Subcutaneous abdominal adipose tissue (tissue), 5 donors: Measurements from ENCODE around the gene SPECC1L.

Experiments used
- H3K27ac ChIP-seq: one replicate; pipeline ENCODE4 v1.7.0; 2013; ENCODE audit warnings: low read depth, mild to moderate bottlenecking, inconsistent platforms, low read length, moderate library complexity
- H3K27me3 ChIP-seq, 5 donors: one replicate each; pipeline ENCODE4 v1.7.0; 2013; ENCODE audit warnings: low read length in 5 of 5, inconsistent platforms in 1 of 5; ENCODE audit not compliant: control insufficient read depth in 5 of 5, insufficient read depth in 4 of 5
- H3K36me3 ChIP-seq, 5 donors: one replicate each; pipeline ENCODE4 v1.7.0; 2013; ENCODE audit warnings: low read length in 5 of 5; ENCODE audit not compliant: control insufficient read depth in 5 of 5, insufficient read depth in 5 of 5
- H3K4me1 ChIP-seq, 5 donors: one replicate each; pipeline ENCODE4 v1.7.0; 2013; ENCODE audit warnings: low read length in 5 of 5, mild to moderate bottlenecking in 3 of 5, moderate library complexity in 1 of 5; ENCODE audit not compliant: control insufficient read depth in 5 of 5, insufficient read depth in 5 of 5
- H3K4me3 ChIP-seq, 5 donors: one replicate each; pipeline ENCODE4 v1.7.0; 2013; ENCODE audit warnings: low read length in 5 of 5, low read depth in 1 of 5
- H3K9ac ChIP-seq, 5 donors: one replicate each; pipeline ENCODE4 v1.7.0; 2013; ENCODE audit warnings: low read length in 5 of 5, mild to moderate bottlenecking in 4 of 5, moderate library complexity in 3 of 5
- H3K9me3 ChIP-seq, 5 donors: one replicate each; pipeline ENCODE4 v1.7.0; 2013; ENCODE audit warnings: low read length in 5 of 5; ENCODE audit not compliant: control insufficient read depth in 5 of 5
- donor health status: healthy.
- donor health status: healthy.
- donor health status: healthy.
- donor health status: healthy.
- donor health status: healthy.

SPECC1L gene

DNA sequence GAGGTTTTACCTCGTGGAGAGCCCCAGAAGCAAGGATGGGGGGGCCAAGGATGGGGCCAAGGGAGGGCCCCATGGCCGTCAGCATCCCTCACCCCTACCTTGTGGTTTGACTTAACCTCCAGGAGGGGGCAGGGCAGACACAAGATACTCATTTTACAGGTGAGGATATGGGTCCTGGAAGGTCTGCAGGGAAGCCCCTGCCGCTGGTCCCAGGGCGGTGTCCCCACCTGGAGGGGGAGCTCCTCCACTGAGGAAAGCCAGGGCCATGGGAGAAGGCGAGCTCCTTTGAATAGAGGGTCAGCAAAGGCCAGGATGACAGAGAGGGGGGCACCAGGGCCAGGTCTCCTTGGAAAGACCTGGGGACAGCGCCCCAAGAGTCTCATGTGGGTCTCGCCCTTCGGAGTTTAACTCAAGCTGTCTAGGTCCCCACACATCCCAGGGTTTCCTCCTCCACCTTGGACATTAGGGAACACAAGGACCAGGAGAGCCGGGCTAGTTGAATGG, 150.8 kb downstream of the SPECC1L start:
- H3K9me3 ChIP-seq = no peaks in the 10 kb centered on the region
- H3K9ac ChIP-seq = no peak overlapping the region
- H3K27ac ChIP-seq = no peak overlapping the region
- peaks cover 0 to 10% (median 0%) of the 10 kb centered on the region in 5 donors for H3K27me3 ChIP-seq
- H3K36me3 ChIP-seq = peaks cover 0 to 15% (median 11%) of the 10 kb centered on the region in 5 donors
- no peak overlapping the region for H3K4me3 ChIP-seq
- peaks cover 2 to 45% (median 32%) of the 10 kb centered on the region in 5 donors for H3K4me1 ChIP-seq

DNA sequence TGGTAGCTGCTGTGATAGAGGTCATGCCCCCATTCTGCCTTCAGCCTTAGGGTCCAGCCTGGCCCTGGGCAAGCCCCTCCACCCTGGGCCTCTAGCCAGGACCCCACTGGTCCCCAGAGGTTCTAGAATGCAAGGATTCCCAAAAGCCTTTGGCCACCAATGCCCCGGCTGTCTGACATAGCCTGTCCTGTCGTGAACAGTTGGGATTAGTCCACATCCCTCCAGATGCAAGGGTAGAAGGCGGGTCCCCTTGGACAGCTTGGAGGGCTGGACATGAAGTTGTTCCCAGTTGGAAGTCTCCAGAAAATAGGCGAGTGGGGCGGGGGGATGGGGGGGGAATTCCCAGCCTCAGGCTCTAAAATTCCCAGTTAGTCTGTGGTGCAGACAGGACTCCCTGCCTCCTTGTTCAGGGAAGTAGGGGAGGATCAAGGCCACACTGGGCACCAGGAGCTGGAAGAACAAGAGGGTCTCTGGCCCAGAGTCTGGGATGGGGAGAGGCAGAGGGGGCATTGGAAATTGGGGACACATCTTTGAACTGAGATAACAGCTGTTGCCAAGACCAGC, 151.6 kb downstream of the SPECC1L start:
- no peak overlapping the region for H3K27ac ChIP-seq
- H3K4me1 ChIP-seq = peaks cover 2 to 47% (median 32%) of the 10 kb centered on the region in 5 donors
- peaks cover 0 to 10% (median 0%) of the 10 kb centered on the region in 5 donors for H3K27me3 ChIP-seq

GRCh38 chr22:24423519-24424000, 152.9 kb downstream of the SPECC1L start:
- peak overlapping the region in 4 of 5 donors; percentile 38 to 67 (median 52) for H3K4me3 ChIP-seq
- no peaks in the 10 kb centered on the region for H3K36me3 ChIP-seq
- H3K27ac ChIP-seq = no peak overlapping the region
- H3K9me3 ChIP-seq = no peaks in the 10 kb centered on the region
- H3K4me1 ChIP-seq = peaks cover 2 to 50% (median 32%) of the 10 kb centered on the region in 5 donors
- peaks cover 0 to 10% (median 0%) of the 10 kb centered on the region in 5 donors for H3K27me3 ChIP-seq
- H3K9ac ChIP-seq = no peak overlapping the region

More for the DNA sequence above, 151.6 kb downstream of the SPECC1L start:
- H3K36me3 ChIP-seq = peaks cover 0 to 8% (median 5%) of the 10 kb centered on the region in 5 donors
- no peaks in the 10 kb centered on the region for H3K9me3 ChIP-seq
- H3K9ac ChIP-seq = no peak overlapping the region
- H3K4me3 ChIP-seq = no peak overlapping the region

DNA sequence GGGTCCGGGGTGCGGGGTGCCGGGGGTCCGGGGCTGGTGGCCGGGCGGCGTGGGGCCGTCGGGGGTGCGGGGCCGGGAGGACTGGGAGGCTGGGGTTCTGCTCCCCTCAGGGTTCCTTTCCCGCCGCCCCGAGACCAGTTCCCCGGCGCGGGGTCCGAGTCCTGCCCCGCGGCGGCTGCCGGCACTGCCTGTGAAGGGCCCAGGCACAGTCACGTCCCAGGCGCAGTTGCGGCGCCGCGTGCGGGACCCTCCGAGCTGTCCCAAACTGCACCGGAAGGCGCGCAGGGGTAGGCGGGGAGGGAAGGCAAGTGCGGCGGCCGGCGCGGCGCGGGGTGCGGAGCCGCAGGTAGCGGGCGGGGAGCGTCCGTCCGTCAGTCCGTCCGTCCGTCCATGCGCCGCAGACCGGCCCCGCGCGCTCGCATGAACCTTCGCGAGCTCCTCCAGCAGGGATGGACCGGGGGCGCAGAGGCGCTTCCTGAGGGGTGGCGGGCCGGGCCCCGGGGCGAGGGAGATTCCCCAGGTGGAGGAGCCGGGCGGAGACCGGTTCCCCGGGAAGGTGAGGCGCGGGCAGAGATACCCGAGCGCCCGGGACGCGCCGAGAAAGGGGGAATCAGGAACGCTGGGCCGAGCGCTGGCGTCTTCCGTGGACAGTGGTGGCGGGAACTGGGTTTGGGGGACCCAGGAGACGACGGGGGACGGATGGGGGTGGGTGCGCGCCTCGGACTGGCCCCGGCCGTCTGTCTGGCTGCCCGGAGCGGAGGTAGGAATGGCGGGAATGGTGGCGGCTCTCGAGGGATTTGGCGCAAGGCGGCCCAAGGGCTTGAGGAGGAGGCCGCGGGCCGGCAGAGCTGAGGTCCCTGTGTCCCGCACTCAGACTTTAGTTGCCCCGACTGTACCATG, 153.6 kb downstream of the SPECC1L start:
- Histone ChIP-seq H3K36me3 (no peaks in the 10 kb centered on the region), H3K9ac (peak overlapping the region in 3 of 5 donors; percentile 7 to 48 (median 41)), H3K4me1 (peaks cover 2 to 52% (median 34%) of the 10 kb centered on the region in 5 donors), H3K27me3 (peaks cover 0 to 10% (median 0%) of the 10 kb centered on the region in 5 donors), H3K9me3 (no peaks in the 10 kb centered on the region), H3K27ac (no peak overlapping the region), H3K4me3 (peak overlapping the region in 4 of 5 donors; percentile 32 to 67 (median 56))

DNA sequence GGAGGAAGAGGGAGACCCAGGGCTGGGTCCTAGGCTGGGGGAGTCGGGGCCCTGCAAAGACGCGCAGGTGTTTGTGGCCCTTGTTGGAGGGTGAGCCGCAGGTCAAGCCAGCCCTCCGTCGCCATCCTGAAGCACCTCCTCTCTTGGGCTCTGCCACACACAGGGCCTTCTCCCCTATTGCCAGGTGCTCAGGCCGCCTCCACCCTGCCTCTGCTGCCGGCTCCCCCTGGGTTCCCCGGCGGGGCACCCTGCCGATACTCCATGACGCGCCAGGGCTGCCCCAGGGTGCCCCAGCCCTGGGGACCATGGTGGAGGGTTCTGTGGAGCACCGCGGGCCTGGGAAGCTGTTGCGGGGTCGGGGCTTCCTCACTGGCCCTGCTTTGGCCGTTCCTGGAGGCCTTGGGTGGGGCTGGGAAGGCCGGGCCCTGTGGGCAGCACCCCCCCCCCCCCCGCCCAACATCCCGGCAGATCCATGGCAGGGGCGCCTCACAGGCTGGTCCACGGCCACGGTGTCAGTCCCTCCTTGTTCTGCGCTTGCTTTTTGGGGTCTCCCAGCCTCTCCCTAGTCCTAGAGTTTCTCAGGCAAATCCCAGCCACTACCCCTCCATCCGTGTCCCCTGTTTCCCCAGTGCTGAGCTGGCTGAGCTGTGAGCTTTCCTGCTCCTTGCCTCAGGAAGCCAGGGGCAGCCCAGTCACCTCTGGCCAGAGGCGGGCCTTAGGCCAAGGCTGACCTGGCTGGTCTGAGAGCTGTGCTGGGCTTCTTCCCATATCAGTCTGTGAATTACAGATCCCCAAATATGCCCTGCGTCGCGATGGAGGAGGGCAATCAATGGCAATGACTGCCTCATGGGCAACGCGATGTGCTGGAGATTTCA, 154.5 kb downstream of the SPECC1L start:
- peaks cover 0 to 10% (median 0%) of the 10 kb centered on the region in 5 donors for H3K27me3 ChIP-seq
- peak overlapping the region in 2 of 5 donors; percentile 61 to 67 for H3K4me3 ChIP-seq
- H3K9me3 ChIP-seq = no peaks in the 10 kb centered on the region
- no peaks in the 10 kb centered on the region for H3K36me3 ChIP-seq
- H3K27ac ChIP-seq = no peak overlapping the region
- no peak overlapping the region for H3K9ac ChIP-seq
- peaks cover 0 to 43% (median 28%) of the 10 kb centered on the region in 5 donors for H3K4me1 ChIP-seq

- Histone ChIP-seq H3K9me3 (no peaks in the 10 kb centered on the region), H3K27ac (no peak overlapping the region), H3K4me3 (no peak overlapping the region), H3K9ac (no peak overlapping the region), H3K27me3 (peaks cover 0 to 8% (median 0%) of the 10 kb centered on the region in 5 donors), H3K4me1 (peaks cover 0 to 30% (median 15%) of the 10 kb centered on the region in 5 donors), H3K36me3 (no peaks in the 10 kb centered on the region)
Measured at GRCh38 chr22:24426436-24426835, 155.8 kb downstream of the SPECC1L start.

- Histone ChIP-seq H3K27me3 (peaks cover 0 to 6% (median 0%) of the 10 kb centered on the region in 5 donors), H3K4me1 (peaks cover 0 to 28% (median 15%) of the 10 kb centered on the region in 5 donors), H3K4me3 (peak overlapping the region in 1 of 5 donors; percentile 6), H3K9me3 (no peaks in the 10 kb centered on the region), H3K36me3 (no peaks in the 10 kb centered on the region), H3K27ac (no peak overlapping the region), H3K9ac (no peak overlapping the region)
Measured at GRCh38 chr22:24426851-24427499, 156.3 kb downstream of the SPECC1L start.

- Histone ChIP-seq H3K9me3 (no peaks in the 10 kb centered on the region), H3K4me1 (peaks cover under 1 to 35% (median 21%) of the 10 kb centered on the region in 5 donors), H3K9ac (no peak within 1 kb of the TSS), H3K27me3 (peaks cover 0 to 4% (median 0%) of the 10 kb centered on the region in 5 donors), H3K4me3 (peak within 1 kb of the TSS in 1 of 5 donors; percentile 6), H3K36me3 (no peaks in the 10 kb centered on the region), H3K27ac (no peak within 1 kb of the TSS)
Measured at GRCh38 chr22:24427500-24428164, 157.0 kb downstream of the SPECC1L start, which contains the start of gene ADORA2A. ADORA2A (plus strand) TSS chr22:24427599; CDS start chr22:24433405, 5,806 bp downstream.
